IPS DF 6.9 (cell line): ENCODE measurements around the gene LDHD.
A peak's percentile ranks its signal among the peaks of the same experiment; 100 is the strongest.
"Not testable (repeated sequence)": the region's sequence is repeated elsewhere in the genome, so short reads cannot be mapped to it uniquely, and the experiment has no call there.

Experiments
- DNase-seq: peaks from one replicate; pipeline ENCODE4 v3.0.0-alpha.2; 2013; ENCODE audit warnings: low read depth, low spot score
- H3K27ac ChIP-seq: one replicate; pipeline ENCODE4 v1.5.1; 2013; ENCODE audit warnings: low read length, control low read depth
- H3K27me3 ChIP-seq: 2 replicates; pipeline ENCODE4 v1.6.1; 2013; ENCODE audit warnings: mild to moderate bottlenecking, low read length; ENCODE audit not compliant: control insufficient read depth, insufficient read depth
- H3K36me3 ChIP-seq: 2 replicates; pipeline ENCODE4 v1.6.1; 2013; ENCODE audit warnings: low read length; ENCODE audit not compliant: control insufficient read depth, insufficient read depth
- H3K4me1 ChIP-seq: 2 replicates; pipeline ENCODE4 v1.6.1; 2013; ENCODE audit warnings: low read length; ENCODE audit not compliant: control insufficient read depth, insufficient read depth
- H3K4me3 ChIP-seq: 2 replicates; pipeline ENCODE4 v1.5.1; 2013; ENCODE audit warnings: mild to moderate bottlenecking, low read length
- H3K9me3 ChIP-seq: 2 replicates; pipeline ENCODE4 v1.6.1; 2013; ENCODE audit warnings: low read length, inconsistent platforms; ENCODE audit not compliant: control insufficient read depth, insufficient read depth
- WGBS: extraction: QIAGEN DNeasy Blood & Tissue Kit; methylation state at CpG from one replicate; pipeline ENCODE4 v1.1.7; 2013; ENCODE audit warnings: mixed read lengths, missing lambda C conversion rate; ENCODE audit not compliant: insufficient read length, insufficient coverage; 5-methylcytosine and 5-hydroxymethylcytosine counted together

The LDHD gene

GRCh38 chr16:75099738-75100602 is 16.6 kb downstream of the LDHD start:
- no peaks in the 10 kb centered on the region for H3K27me3 ChIP-seq
- no peak overlapping the region for H3K4me3 ChIP-seq
- DNase-seq, result no peak
- H3K27ac ChIP-seq, result no peak overlapping the region
- WGBS, result no CpG with 5 or more reads among the region's 16 CpGs
- H3K4me1 ChIP-seq, result peaks cover 27% of the 10 kb centered on the region
- no peaks in the 10 kb centered on the region for H3K9me3 ChIP-seq
- no peaks in the 10 kb centered on the region for H3K36me3 ChIP-seq

- no CpG with 5 or more reads among the region's 8 CpGs for WGBS
- H3K9me3 ChIP-seq, result no peaks in the 10 kb centered on the region
- H3K27ac ChIP-seq, result no peak overlapping the region
- DNase-seq, result no peak
- peaks cover 25% of the 10 kb centered on the region for H3K4me1 ChIP-seq
- no peak overlapping the region for H3K4me3 ChIP-seq
- H3K27me3 ChIP-seq, result no peaks in the 10 kb centered on the region
- H3K36me3 ChIP-seq, result no peaks in the 10 kb centered on the region
Observed at GRCh38 chr16:75099075-75099667, 17.4 kb downstream of the LDHD start.

GRCh38 chr16:75097941-75098901 is 18.4 kb downstream of the LDHD start:
- H3K4me3 ChIP-seq, result no peak overlapping the region
- H3K4me1 ChIP-seq, result peaks cover 25% of the 10 kb centered on the region
- no peaks in the 10 kb centered on the region for H3K36me3 ChIP-seq
- no peak overlapping the region for H3K27ac ChIP-seq
- WGBS, result no CpG with 5 or more reads among the region's 15 CpGs
- no peaks in the 10 kb centered on the region for H3K27me3 ChIP-seq
- no peaks in the 10 kb centered on the region for H3K9me3 ChIP-seq
- DNase-seq, result no peak

GRCh38 chr16:75097191-75097761 is 19.3 kb downstream of the LDHD start:
- Histone ChIP-seq H3K27ac (no peak overlapping the region), H3K36me3 (no peaks in the 10 kb centered on the region), H3K9me3 (no peaks in the 10 kb centered on the region), H3K27me3 (no peaks in the 10 kb centered on the region), H3K4me1 (peaks cover 25% of the 10 kb centered on the region), H3K4me3 (no peak overlapping the region)
- WGBS, result no CpG with 5 or more reads among the region's 10 CpGs
- no peak for DNase-seq

GRCh38 chr16:75096656-75097055 is 19.9 kb downstream of the LDHD start:
- peaks cover 25% of the 10 kb centered on the region for H3K4me1 ChIP-seq
- no peak overlapping the region for H3K27ac ChIP-seq
- no CpG with 5 or more reads among the region's 6 CpGs for WGBS
- no peaks in the 10 kb centered on the region for H3K36me3 ChIP-seq
- H3K4me3 ChIP-seq, result no peak overlapping the region
- H3K27me3 ChIP-seq, result no peaks in the 10 kb centered on the region
- peak; percentile 82 for DNase-seq
- H3K9me3 ChIP-seq, result no peaks in the 10 kb centered on the region

GRCh38 chr16:75095204-75095621 is 21.4 kb downstream of the LDHD start:
- H3K27ac ChIP-seq, result no peak overlapping the region
- no peaks in the 10 kb centered on the region for H3K27me3 ChIP-seq
- H3K4me1 ChIP-seq, result peaks cover 24% of the 10 kb centered on the region
- no peak for DNase-seq
- WGBS, result no CpG with 5 or more reads among the region's 14 CpGs
- H3K36me3 ChIP-seq, result no peaks in the 10 kb centered on the region
- no peaks in the 10 kb centered on the region for H3K9me3 ChIP-seq
- no peak overlapping the region for H3K4me3 ChIP-seq

- peaks cover 17% of the 10 kb centered on the region for H3K4me1 ChIP-seq
- no CpG with 5 or more reads among the region's 23 CpGs for WGBS
- H3K36me3 ChIP-seq, result no peaks in the 10 kb centered on the region
- H3K4me3 ChIP-seq, result no peak overlapping the region
- no peaks in the 10 kb centered on the region for H3K27me3 ChIP-seq
- H3K9me3 ChIP-seq, result no peaks in the 10 kb centered on the region
- H3K27ac ChIP-seq, result no peak overlapping the region
- no peak for DNase-seq
Observed at GRCh38 chr16:75093598-75094540, 22.7 kb downstream of the LDHD start.

- no peak overlapping the region for H3K4me3 ChIP-seq
- no peak overlapping the region for H3K27ac ChIP-seq
- no peaks in the 10 kb centered on the region for H3K27me3 ChIP-seq
- peaks cover 7% of the 10 kb centered on the region for H3K4me1 ChIP-seq
- no peak for DNase-seq
- H3K36me3 ChIP-seq, result no peaks in the 10 kb centered on the region
- whole genome bisulfite sequencing, result no CpG with 5 or more reads among the region's 7 CpGs
- H3K9me3 ChIP-seq, result no peaks in the 10 kb centered on the region
Observed at GRCh38 chr16:75092777-75093176, 23.8 kb downstream of the LDHD start.

GRCh38 chr16:75091619-75092018 is 25.0 kb downstream of the LDHD start:
- no CpG with 5 or more reads among the region's 3 CpGs for WGBS
- not testable (repeated sequence) for H3K27ac ChIP-seq, H3K4me3 ChIP-seq, DNase-seq, H3K27me3 ChIP-seq, H3K4me1 ChIP-seq, H3K36me3 ChIP-seq, H3K9me3 ChIP-seq
